Vagina (tissue), 2 donors: ENCODE measurements around the gene PGRMC2.

Experiments
- POLR2A ChIP-seq, 2 donors: fragments of 450-650 bp; IDR thresholded peaks; one replicate each; pipeline ENCODE4 v1.6.1; 2017; ENCODE audit warnings: antibody characterized with exemption in 2 of 2, mild to moderate bottlenecking in 2 of 2, moderate library complexity in 2 of 2
- POLR2AphosphoS5 ChIP-seq, 2 donors: sonication (generic); formaldehyde crosslinking; IDR thresholded peaks; one replicate each; pipeline ENCODE4 v1.9.0; 2017; ENCODE audit warnings: antibody characterized with exemption in 2 of 2, mild to moderate bottlenecking in 2 of 2, low read depth in 1 of 2; ENCODE audit not compliant: insufficient read depth in 1 of 2
- TF ChIP-seq, protein P1 (sequence below), 3 experiments: fragments of 450-650 bp in 2 of 3; fragments of 200-600 bp in 1 of 3; sonication (generic) in 1 of 3; IDR thresholded peaks; one replicate each; pipeline ENCODE4 v1.5.1; 2017 to 2019; ENCODE audit warnings: antibody characterized with exemption in 3 of 3, mild to moderate bottlenecking in 2 of 3, moderate library complexity in 2 of 3

DNA sequence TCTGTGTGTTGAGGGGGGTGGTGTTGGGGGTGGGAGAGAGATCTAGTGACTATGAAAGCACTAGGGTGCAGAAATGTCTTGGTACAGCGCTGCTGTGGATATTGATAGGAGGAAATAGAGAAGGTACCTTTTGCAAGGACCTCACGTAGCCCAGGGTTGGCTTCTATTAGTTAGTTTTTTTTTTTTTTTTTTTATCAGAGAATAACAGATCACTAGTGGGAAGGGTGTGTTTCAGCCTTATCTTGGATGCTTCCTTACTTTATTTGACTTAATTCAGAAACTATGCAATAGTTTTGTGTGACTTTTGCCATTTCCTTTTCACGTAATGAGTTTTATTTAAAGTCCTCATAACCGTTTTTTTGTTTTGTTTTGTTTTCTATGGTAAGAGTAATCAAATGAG is 16.4 kb upstream of the PGRMC2 start:
- TF ChIP-seq, protein P1, sequence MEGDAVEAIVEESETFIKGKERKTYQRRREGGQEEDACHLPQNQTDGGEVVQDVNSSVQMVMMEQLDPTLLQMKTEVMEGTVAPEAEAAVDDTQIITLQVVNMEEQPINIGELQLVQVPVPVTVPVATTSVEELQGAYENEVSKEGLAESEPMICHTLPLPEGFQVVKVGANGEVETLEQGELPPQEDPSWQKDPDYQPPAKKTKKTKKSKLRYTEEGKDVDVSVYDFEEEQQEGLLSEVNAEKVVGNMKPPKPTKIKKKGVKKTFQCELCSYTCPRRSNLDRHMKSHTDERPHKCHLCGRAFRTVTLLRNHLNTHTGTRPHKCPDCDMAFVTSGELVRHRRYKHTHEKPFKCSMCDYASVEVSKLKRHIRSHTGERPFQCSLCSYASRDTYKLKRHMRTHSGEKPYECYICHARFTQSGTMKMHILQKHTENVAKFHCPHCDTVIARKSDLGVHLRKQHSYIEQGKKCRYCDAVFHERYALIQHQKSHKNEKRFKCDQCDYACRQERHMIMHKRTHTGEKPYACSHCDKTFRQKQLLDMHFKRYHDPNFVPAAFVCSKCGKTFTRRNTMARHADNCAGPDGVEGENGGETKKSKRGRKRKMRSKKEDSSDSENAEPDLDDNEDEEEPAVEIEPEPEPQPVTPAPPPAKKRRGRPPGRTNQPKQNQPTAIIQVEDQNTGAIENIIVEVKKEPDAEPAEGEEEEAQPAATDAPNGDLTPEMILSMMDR (IDR thresholded peaks at IDR 0.05): no peak
- no peak for TF ChIP-seq POLR2A (IDR thresholded peaks at IDR 0.05)
- no peak for TF ChIP-seq POLR2AphosphoS5 (IDR thresholded peaks at IDR 0.05; ENCODE audit: insufficient read depth in 1 of 2, low read depth in 1 of 2)
